LNCAP (cell line): Measurements from ENCODE around the gene RNF208.

ENCODE experiments used
- TF ChIP-seq, protein P1 (sequence below): fragments of 450-650 bp; IDR thresholded peaks from 2 replicates; pipeline ENCODE4 v1.5.1; 2017; ENCODE audit warnings: mild to moderate bottlenecking

RNF208 gene

DNA sequence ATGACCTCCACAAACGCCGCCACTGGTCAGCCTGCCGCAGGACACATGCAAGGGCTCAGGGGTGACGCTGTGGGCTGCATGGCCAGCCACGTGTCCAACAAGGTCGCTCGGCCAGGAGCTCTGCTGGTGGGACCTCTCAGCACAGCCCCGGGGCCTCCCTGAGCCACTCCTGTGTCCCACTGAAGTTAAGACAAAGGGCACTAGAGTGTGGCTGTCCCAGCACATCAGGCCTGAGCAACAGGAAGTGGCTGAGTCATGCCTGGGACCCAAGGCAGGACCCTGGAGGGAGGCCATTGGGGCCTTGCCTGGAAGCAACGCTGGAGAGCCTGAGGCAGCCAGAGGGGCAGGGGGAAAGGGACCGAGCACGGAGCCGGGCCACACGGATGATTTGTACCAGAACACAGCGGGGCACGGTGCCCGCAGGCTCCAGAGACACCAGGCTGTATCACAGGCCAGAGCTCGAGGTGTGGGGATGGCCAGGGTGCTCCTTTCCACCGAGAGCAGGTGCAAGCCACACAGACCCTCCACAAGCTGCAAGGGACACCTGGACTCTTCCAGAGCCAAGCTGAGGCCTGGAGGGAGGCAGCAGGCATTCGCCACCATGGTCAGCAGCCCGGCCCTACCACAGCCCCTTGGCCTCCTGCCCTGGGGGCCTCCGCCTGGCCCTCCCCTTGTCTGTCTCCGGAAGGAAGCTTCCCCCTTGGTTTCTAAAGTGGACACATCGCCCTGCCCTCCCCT is 43.7 kb downstream of the RNF208 start:
- TF ChIP-seq, protein P1, sequence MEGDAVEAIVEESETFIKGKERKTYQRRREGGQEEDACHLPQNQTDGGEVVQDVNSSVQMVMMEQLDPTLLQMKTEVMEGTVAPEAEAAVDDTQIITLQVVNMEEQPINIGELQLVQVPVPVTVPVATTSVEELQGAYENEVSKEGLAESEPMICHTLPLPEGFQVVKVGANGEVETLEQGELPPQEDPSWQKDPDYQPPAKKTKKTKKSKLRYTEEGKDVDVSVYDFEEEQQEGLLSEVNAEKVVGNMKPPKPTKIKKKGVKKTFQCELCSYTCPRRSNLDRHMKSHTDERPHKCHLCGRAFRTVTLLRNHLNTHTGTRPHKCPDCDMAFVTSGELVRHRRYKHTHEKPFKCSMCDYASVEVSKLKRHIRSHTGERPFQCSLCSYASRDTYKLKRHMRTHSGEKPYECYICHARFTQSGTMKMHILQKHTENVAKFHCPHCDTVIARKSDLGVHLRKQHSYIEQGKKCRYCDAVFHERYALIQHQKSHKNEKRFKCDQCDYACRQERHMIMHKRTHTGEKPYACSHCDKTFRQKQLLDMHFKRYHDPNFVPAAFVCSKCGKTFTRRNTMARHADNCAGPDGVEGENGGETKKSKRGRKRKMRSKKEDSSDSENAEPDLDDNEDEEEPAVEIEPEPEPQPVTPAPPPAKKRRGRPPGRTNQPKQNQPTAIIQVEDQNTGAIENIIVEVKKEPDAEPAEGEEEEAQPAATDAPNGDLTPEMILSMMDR, result no peak

DNA sequence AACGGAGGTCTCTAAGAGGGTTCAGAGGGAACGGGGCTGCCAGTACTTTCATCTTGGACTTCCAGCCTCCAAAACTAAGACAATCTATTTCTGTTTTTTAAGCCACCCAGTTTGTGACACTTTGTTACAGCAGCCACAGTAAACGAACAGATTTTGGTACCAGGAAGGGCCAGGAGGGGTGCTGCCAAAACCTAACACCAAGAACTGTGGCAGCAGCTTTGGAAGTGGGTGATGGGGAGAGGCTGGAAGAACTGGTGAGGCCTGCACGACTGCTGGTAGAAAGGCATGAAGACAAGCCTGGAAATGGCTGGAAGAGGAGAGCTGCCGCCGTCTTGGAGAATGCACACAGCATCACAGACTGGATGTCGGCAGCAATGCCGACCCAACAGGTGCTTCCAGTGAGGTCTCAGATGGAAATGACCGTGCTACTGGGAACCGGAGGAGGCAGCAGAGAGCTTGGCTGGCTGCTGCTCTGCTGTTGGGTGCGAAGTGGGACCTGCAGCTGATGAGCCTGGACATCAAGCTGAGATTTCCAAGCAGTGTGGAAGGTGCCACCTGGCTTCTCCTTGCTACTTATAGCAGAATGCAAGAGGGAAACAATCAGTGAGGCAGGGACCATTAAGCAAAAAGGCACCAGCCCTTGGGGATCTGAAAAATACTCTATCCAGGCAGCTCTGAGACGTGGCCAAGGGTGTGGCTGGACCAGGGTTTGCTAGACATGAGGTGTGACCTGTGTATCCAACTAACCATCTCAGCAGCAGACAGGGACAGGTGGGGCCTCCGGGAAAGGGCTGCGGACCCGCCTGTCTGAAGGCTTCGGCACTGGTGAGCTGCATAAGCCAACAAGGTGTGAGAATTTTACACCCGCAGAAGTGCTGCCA is 45.5 kb downstream of the RNF208 start:
- TF ChIP-seq, protein P1, result peak; percentile 77

DNA sequence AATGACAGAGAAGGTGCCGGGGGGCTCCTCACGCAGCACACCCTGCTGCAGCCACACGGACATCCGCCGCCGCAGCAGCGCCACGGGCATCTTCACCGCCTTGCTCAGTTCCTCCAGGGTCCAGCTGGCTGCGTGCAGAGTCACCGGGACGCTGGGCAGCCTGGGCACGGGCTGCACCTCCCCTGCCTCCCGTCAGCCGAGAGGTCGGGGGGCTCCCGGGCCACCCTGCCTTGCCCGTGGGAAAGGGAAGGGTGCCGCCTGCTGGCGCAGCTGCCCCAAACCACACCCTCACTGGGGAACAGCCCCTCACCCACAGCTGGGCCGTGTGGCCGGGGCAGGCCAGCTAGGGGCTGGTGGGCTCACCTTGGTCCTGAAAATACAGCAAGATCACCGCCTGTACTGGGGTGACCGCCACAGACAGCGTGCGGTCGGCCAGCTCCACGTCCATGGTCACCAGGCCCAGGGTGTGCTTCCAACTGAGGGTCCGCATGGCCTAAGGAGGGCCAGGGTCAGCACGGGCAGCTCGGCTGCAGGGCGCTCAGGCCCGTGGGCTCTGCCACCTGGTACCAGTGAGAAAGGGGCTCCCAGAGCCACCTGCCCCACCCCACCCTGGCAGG is 46.6 kb downstream of the RNF208 start:
- TF ChIP-seq, protein P1, result no peak

DNA sequence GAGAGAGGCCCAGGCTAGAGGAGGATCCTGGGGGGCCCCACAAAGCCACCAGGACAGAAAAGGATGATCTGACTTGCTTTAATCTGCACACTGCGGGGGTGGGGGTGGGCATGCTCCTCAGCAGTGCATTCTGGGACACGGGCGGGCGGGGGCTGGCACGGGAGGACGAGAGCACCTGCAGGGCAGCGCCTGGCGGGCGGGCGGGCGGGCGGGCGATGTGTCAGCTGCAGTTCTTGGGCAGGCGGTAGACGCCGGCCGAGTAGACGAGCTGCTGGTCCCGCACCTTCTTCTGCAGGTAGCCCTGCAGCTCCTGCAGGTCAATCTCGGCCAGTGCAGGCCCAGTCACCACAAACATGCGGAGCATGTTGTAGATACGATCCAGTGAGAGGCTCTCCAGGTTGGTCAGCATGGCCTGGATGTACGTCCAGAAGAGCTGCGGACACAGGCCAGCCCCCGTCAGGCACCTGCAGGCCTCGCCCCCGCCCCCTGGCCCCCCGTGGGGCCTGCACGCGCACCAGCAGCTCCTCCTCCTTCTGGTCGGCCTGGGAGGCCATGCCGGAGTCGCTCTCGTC is 47.2 kb downstream of the RNF208 start:
- TF ChIP-seq, protein P1, result no peak

DNA sequence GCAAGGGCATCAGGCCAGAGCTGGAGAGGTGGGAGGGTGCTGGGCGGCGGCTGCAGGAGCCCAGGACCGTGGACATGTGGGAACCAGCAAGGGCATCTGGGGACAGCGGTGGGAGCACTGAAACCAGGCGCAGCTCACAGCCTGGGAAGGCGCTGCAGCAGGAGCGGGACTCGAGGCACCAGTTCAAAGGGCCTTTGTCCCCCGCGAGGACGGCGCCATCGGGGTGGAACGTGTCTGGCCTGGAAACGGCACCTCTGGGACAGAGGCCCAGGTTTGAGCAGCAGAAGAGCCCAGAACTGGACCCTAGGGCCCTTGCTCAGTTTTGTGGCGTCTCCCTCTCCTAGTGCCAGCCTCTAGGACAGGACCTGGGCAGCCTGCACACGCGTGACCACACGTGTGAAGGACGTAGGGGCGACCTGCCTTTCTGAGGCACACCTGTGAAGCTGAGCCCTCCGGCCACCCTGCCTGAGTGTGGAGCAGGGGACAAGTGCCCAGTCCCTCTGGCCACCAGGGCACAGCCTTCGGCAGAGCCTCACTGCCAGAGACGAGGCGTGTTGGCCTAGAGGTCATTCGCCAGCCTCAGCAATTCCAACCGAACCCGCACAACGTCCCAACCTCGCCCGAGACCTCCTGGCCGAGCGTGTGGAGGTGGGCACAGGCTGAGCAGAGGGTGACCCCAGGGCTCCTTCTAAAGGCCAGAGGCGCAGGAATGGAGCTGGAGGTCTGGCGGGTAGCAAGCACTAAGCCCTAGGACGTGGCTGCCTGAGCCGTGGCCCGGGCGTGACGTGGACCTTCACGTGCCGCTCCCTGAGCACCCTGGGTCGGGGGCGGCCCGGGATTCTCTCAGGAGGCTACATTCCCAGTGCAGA is 48.0 kb downstream of the RNF208 start:
- TF ChIP-seq, protein P1, result no peak

DNA sequence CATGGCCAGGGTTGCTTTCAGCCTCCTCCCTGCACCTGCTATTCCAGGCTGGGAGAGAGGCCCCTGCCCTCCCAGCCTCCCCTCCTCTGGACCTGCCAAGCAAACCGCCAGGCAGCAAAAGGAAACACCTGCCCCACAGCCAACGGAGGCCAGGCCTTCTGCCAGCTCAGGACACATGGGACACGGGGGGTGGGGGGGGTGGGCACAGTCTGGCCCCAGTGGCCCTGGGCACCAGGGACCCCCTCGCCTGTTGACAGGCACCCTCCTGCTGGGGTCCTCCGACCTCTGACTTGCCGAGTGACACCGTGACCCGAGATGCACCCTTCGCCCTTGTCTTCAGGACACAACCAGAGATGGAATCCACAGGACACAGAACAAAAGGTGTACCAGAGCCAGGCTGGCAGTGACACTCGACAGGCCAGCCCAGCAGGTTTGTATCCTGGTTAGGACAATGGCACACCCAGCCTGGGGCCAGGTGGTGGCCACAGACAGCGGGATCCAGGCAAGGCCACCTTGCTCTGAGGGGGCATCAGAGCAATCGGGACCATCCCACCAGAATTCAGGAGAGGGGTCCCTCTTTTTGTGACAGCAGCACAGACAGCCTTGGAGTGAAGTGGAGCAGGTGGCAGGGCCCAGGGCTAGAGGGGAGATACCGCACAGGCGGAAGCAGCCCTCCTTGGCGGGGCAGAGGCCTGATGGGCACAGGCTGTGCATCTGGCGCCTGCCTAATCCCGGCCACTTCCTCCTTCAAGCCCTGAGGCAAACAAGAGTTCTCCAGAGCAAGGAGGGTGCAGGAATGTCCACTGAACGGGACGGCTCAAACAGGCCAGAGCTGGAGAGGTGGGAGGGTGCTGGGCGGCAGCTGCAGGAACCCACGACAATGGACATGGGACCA is 48.9 kb downstream of the RNF208 start:
- TF ChIP-seq, protein P1, result no peak
